Adrenal gland (tissue), 19 donors: Measurements from ENCODE around the gene KLHL25. TPM values are rescaled to one million over a fixed set of nuclear protein-coding genes. Genes with fewer than 3 reads are reported as not detected.

Experiments
- DNase-seq, 7 donors: peaks; one replicate each; pipeline ENCODE4 v3.0.0-alpha.2; 2019 to 2020
- H3K27ac ChIP-seq, 5 donors: fragments of 200-600 bp; sonication (generic) in 4 of 5; 1 replicate in 3 of 5; 2 replicates in 2 of 5; pipeline versions ENCODE4 v1.5.1 to v1.8.0; 2016 to 2020; ENCODE audit warnings: mild to moderate bottlenecking in 1 of 5
- H3K27me3 ChIP-seq: fragments of 200-600 bp; 2 replicates; pipeline ENCODE4 v1.8.0; 2021
- H3K36me3 ChIP-seq, 2 donors: fragments of 200-600 bp; replicated peaks in 1 of 2; 1 replicate in 1 of 2; 2 replicates in 1 of 2; pipeline versions ENCODE4 v1.5.1 to v1.8.0; 2018 to 2022
- H3K4me1 ChIP-seq, 2 donors: fragments of 200-600 bp; replicated peaks in 1 of 2; 1 replicate in 1 of 2; 2 replicates in 1 of 2; pipeline versions ENCODE4 v1.5.1 to v1.8.0; 2018 to 2021
- H3K4me3 ChIP-seq, 4 donors: fragments of 200-600 bp; sonication (generic) in 3 of 4; one replicate each; pipeline ENCODE4 v1.5.1; 2016 to 2018
- H3K9me3 ChIP-seq, 3 donors: fragments of 200-600 bp; sonication (generic) in 1 of 3; replicated peaks in 1 of 3; 1 replicate in 2 of 3; 2 replicates in 1 of 3; pipeline versions ENCODE4 v1.5.1 to v1.8.0; 2016 to 2021
- POLR2A ChIP-seq, 2 donors: fragments of 450-650 bp; IDR thresholded peaks; one replicate each; pipeline ENCODE4 v1.6.1; 2017; ENCODE audit warnings: antibody characterized with exemption in 2 of 2, mild to moderate bottlenecking in 2 of 2, moderate library complexity in 1 of 2
- WGBS, 4 donors: extraction: QIAGEN DNeasy Blood & Tissue Kit in 2 of 4; methylation state at CpG; one replicate each; pipeline versions ENCODE4 v1.1.5 to v1.1.7; 2013 to 2017; 5-methylcytosine and 5-hydroxymethylcytosine counted together
- intact Hi-C, 2 donors: fragments of 100-400 bp; cut with DNase I; formaldehyde crosslinking; loops; one replicate each; pipeline versions ENCODE4 v1.14.1 to v1.15.0; 2022 to 2023
- long read RNA-seq, 10 donors: library from polyadenylated mRNA in 3 of 10; unstranded in 2 of 10; stranded (forward) in 1 of 10; transcript quantifications; one replicate each; pipeline ENCODE4 v2.0.0 and lab custom pipeline, GENCODE V29; 2021 to 2026
- polyA plus RNA-seq, 3 donors: library from polyadenylated mRNA; stranded (reverse); fragments of 200-250 nt in 2 of 3; fragments of 350-450 nt in 1 of 3; fragmentation: Illumina TruSeq in 1 of 3; extraction: RNeasy Lipid Tissue Mini Kit (QIAGEN cat#74804) in 1 of 3; gene quantifications; one replicate each; pipeline ENCODE4 v1.2.3, GENCODE V29; 2013 to 2014
- total RNA-seq, 9 donors: library from RNA; depleted of rRNA in 4 of 9; stranded (reverse); fragments of >200 nt in 4 of 9; fragments of 120-200 nt in 1 of 9; fragmentation: NEBNext Ultra II Directional in 1 of 9; extraction: Animal tissue kit (Norgen Biotek cat#: 25700) in 1 of 9; gene quantifications; one replicate each; pipeline versions ENCODE4 v1.1.0 to v1.2.4, GENCODE V29; 2013 to 2023
- TF ChIP-seq, protein P1 (sequence below), 6 experiments: fragments of 450-650 bp in 4 of 6; fragments of 200-600 bp in 2 of 6; sonication (generic) in 1 of 6; IDR thresholded peaks; 1 replicate in 5 of 6; 2 replicates in 1 of 6; pipeline versions ENCODE4 v1.5.1 to v1.8.0; 2016 to 2021; ENCODE audit warnings: antibody characterized with exemption in 6 of 6, mild to moderate bottlenecking in 2 of 6, moderate library complexity in 1 of 6
- donor health status: healthy with polysubstance abuse.
- donor health status: Bipolar disorder and iron deficiency.
- donor health status: DM: yes; HTN: yes; CAD: no.
- donor health status: DM: no; HTN: no; CAD: no.
- donor health status: DM: no; HTN: no; CAD: no.
- donor health status: DM: yes; HTN: yes; CAD: no.

Gene KLHL25, protein sequence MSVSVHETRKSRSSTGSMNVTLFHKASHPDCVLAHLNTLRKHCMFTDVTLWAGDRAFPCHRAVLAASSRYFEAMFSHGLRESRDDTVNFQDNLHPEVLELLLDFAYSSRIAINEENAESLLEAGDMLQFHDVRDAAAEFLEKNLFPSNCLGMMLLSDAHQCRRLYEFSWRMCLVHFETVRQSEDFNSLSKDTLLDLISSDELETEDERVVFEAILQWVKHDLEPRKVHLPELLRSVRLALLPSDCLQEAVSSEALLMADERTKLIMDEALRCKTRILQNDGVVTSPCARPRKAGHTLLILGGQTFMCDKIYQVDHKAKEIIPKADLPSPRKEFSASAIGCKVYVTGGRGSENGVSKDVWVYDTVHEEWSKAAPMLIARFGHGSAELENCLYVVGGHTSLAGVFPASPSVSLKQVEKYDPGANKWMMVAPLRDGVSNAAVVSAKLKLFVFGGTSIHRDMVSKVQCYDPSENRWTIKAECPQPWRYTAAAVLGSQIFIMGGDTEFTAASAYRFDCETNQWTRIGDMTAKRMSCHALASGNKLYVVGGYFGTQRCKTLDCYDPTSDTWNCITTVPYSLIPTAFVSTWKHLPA
- total RNA-seq (1 to 10 TPM; 3.7 to 6.2 (median 4.5) TPM), polyA plus RNA-seq (1 to 10 TPM; 1.4 to 3.9 (median 3.9) TPM)
- long read RNA-seq, donor 1 = 0 reads
- long read RNA-seq, donor 2, full-length matches to known transcripts = 6 of 6 reads
- long read RNA-seq, donor 2, partial matches to known transcripts = 0 of 6 reads
- long read RNA-seq, donor 2, other reads (novel, unspliced or antisense) = 0 of 6 reads
- long read RNA-seq, donor 3, full-length matches to known transcripts = 1 of 1 reads
- long read RNA-seq, donor 3, partial matches to known transcripts = 0 of 1 reads
- long read RNA-seq, donor 3, other reads (novel, unspliced or antisense) = 0 of 1 reads
- long read RNA-seq, donor 4, full-length matches to known transcripts = 2 of 3 reads
- long read RNA-seq, donor 4, partial matches to known transcripts = 0 of 3 reads
- long read RNA-seq, donor 4, other reads (novel, unspliced or antisense) = 1 of 3 reads
- long read RNA-seq, donor 5, full-length matches to known transcripts = 17 of 18 reads
- long read RNA-seq, donor 5, partial matches to known transcripts = 1 of 18 reads
- long read RNA-seq, donor 5, other reads (novel, unspliced or antisense) = 0 of 18 reads
- long read RNA-seq, donor 6 = 0 reads
- long read RNA-seq, donor 7, full-length matches to known transcripts = 1 of 1 reads
- long read RNA-seq, donor 7, partial matches to known transcripts = 0 of 1 reads
- long read RNA-seq, donor 7, other reads (novel, unspliced or antisense) = 0 of 1 reads
- long read RNA-seq, donor 8, full-length matches to known transcripts = 5 of 5 reads
- long read RNA-seq, donor 8, partial matches to known transcripts = 0 of 5 reads
- long read RNA-seq, donor 8, other reads (novel, unspliced or antisense) = 0 of 5 reads
- long read RNA-seq, donor 9, full-length matches to known transcripts = 2 of 2 reads
- long read RNA-seq, donor 9, partial matches to known transcripts = 0 of 2 reads
- long read RNA-seq, donor 9, other reads (novel, unspliced or antisense) = 0 of 2 reads
- long read RNA-seq, donor 10, full-length matches to known transcripts = 2 of 2 reads
- long read RNA-seq, donor 10, partial matches to known transcripts = 0 of 2 reads
- long read RNA-seq, donor 10, other reads (novel, unspliced or antisense) = 0 of 2 reads

DNA sequence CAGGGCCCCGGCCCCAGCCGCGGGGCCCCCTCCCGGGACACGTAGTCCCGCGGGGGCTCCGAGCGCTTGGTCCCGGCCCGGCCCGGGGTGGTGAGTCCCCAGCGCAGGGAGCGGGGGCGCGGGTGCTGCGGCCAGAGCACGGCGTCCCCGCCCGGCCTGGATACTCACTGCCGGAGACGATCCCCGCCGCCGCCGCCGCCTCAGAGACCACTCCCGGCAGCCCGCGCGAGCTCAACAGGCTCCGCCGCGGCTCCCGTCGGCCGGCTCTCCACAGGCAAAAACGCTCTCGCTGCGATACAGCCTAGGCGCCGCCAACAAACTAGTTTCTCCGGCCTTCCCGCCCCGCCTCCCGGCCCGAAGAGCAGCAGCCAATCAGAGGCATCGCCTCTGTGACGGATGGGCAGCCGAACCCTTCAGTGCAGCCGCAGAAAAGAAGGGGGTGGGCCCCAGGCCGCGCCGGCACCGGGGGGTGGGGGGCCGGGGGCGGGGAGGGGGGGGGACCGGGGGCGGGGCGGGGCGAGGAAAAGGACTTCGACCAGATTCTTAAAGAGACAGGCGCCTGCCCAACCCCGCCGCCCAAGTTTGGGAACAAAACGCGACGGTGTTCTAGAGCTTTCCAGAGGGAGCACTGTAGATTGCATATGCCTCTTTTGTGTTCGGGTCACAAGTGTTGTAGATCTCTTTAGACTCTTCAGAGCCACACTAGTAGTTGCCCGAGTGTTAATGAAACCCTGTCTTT, at the start of gene KLHL25:
KLHL25 (minus strand) TSS at position 328 of the 739 bp plus-strand sequence. CDS start 25,115 bp downstream, outside the sequence.
- Histone ChIP-seq H3K36me3 (no peaks in the 10 kb centered on the region), H3K4me1 (peaks cover 9 to 20% of the 10 kb centered on the region in 2 donors), H3K27me3 (no peaks in the 10 kb centered on the region), H3K27ac (peak within 1 kb of the TSS; percentile 52 to 89 (median 81)), H3K4me3 (peak within 1 kb of the TSS; percentile 66 to 86 (median 70)), H3K9me3 (no peaks in the 10 kb centered on the region)
- intact Hi-C loops = loop anchor here in 1 of 2 donors (5.0 kb wide), 1 partner anchor 37 kb away; no protein-coding TSS in a partner anchor
- WGBS, 4 donors = 1 to 6% (median 1%) methylated on average over 2 to 70 of the region's 71 CpGs
- TF ChIP-seq, protein P1, sequence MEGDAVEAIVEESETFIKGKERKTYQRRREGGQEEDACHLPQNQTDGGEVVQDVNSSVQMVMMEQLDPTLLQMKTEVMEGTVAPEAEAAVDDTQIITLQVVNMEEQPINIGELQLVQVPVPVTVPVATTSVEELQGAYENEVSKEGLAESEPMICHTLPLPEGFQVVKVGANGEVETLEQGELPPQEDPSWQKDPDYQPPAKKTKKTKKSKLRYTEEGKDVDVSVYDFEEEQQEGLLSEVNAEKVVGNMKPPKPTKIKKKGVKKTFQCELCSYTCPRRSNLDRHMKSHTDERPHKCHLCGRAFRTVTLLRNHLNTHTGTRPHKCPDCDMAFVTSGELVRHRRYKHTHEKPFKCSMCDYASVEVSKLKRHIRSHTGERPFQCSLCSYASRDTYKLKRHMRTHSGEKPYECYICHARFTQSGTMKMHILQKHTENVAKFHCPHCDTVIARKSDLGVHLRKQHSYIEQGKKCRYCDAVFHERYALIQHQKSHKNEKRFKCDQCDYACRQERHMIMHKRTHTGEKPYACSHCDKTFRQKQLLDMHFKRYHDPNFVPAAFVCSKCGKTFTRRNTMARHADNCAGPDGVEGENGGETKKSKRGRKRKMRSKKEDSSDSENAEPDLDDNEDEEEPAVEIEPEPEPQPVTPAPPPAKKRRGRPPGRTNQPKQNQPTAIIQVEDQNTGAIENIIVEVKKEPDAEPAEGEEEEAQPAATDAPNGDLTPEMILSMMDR (IDR thresholded peaks at IDR 0.05) = no peak
- peak; percentile 70 to 87 for TF ChIP-seq POLR2A (IDR thresholded peaks at IDR 0.05)
- peak; percentile 93 to 97 (median 95) for DNase-seq

DNA sequence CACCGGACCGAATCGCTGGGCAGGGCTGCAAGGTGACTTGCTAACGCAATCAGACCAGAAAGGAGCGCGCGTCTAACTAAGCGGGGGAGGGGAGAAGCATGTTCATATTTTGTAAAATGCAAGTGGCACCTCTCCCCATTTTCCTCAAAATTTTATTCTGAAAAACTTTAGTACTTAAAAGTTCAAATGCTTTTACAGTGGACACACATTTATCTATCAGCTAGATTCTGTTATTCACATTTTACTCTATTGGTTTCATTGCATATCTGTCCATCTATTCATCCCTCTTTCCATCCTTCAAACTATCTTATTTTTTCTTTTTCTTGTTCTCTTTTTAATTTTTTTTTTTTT, 46.1 kb upstream of the KLHL25 start:
- no peak overlapping the region for H3K27ac ChIP-seq
- DNase-seq = no peak
- H3K27me3 ChIP-seq = no peaks in the 10 kb centered on the region
- intact Hi-C loops = no loop called here
- H3K4me3 ChIP-seq = peak overlapping the region in 1 of 4 donors; percentile 39
- TF ChIP-seq POLR2A (IDR thresholded peaks at IDR 0.05) = no peak
- TF ChIP-seq, protein P1 (IDR thresholded peaks at IDR 0.05) = peak in 2 of 6 experiments; percentile 15 to 28
- WGBS, 4 donors = 0 to 2% (median 1%) methylated on average over 8 of the region's 8 CpGs
- no peaks in the 10 kb centered on the region for H3K9me3 ChIP-seq
- no peaks in the 10 kb centered on the region for H3K36me3 ChIP-seq
- H3K4me1 ChIP-seq = peaks cover 0 to 10% of the 10 kb centered on the region in 2 donors

DNA sequence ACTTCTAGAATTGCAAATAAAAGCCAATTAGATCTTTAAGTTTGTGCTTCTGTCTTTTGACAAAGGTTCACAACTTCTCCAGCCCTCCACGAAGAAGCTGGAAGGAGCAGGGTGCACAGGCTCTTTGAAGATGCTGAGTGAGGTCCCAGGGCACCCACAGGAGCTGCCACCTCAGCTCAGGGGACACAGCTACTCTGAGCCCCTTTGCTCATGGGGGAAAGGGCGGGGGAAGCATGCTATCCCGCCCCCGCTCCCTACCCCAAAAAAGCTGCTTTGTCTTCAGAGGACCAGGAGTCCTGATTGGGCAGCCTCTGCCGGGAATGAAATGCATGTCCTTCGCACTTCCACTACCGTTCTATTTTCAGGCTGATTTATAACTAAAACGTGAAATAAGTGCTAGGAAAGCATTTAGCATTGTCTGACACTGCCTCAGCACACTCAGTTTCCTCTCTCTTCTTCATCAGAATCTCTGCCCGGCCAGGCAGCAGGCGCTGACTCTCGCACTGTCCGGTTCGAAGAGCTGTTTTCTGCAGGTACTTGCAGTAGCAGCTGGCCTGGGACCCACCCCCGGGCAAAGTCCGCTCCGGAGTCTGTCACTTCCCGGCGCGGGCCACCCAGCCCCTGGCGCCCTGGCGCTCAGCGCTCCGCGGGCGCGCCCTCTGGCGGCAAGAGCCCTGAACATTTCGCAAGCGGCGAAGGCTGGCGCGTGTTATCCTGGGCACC, 45.5 kb upstream of the KLHL25 start:
- intact Hi-C loops = no loop called here
- peak; percentile 80 to 88 (median 86) for DNase-seq
- H3K4me3 ChIP-seq = peak overlapping the region in 1 of 4 donors; percentile 39
- WGBS, 4 donors = 2 to 15% (median 8%) methylated on average over 10 to 32 of the region's 32 CpGs
- no peaks in the 10 kb centered on the region for H3K9me3 ChIP-seq
- H3K27ac ChIP-seq = no peak overlapping the region
- no peak for TF ChIP-seq POLR2A (IDR thresholded peaks at IDR 0.05)
- TF ChIP-seq, protein P1 (IDR thresholded peaks at IDR 0.05) = peak; percentile 78 to 95 (median 85)
- H3K36me3 ChIP-seq = no peaks in the 10 kb centered on the region
- H3K27me3 ChIP-seq = no peaks in the 10 kb centered on the region
- peaks cover 0 to 10% of the 10 kb centered on the region in 2 donors for H3K4me1 ChIP-seq
